H9 (cell line): ENCODE measurements around the gene FASTK. TPM values are rescaled to one million over a fixed set of nuclear protein-coding genes. Genes with fewer than 3 reads are reported as not detected.
A peak's percentile ranks its signal among the peaks of the same experiment; 100 is the strongest.

ENCODE experiments used
- DNase-seq: peaks from one replicate; pipeline ENCODE4 v3.0.0-alpha.2; 2017
- H2AFZ ChIP-seq: one replicate; pipeline ENCODE4 v1.6.1; 2013; ENCODE audit warnings: mild to moderate bottlenecking, low read length, control low read depth, moderate library complexity
- H2AK5ac ChIP-seq: 2 replicates; pipeline ENCODE4 v1.6.1; 2013; ENCODE audit warnings: low read length, control low read depth, mixed read lengths; ENCODE audit not compliant: insufficient read length
- H2BK120ac ChIP-seq: one replicate; pipeline ENCODE4 v1.6.1; 2013; ENCODE audit warnings: low read depth, mild to moderate bottlenecking, low read length, control low read depth, inconsistent platforms; ENCODE audit not compliant: poor library complexity, severe bottlenecking
- H2BK12ac ChIP-seq: 2 replicates; pipeline ENCODE4 v1.6.1; 2013; ENCODE audit warnings: low read length, control low read depth, mixed read lengths, low read depth; ENCODE audit not compliant: insufficient read length
- H2BK15ac ChIP-seq: 2 replicates; pipeline ENCODE4 v1.6.1; 2013; ENCODE audit warnings: low read depth, low read length, control low read depth
- H2BK20ac ChIP-seq: one replicate; pipeline ENCODE4 v1.6.1; 2013; ENCODE audit warnings: low read depth, mild to moderate bottlenecking, low read length, control low read depth, inconsistent platforms; ENCODE audit not compliant: poor library complexity, severe bottlenecking
- H2BK5ac ChIP-seq: 2 replicates; pipeline ENCODE4 v1.6.1; 2013; ENCODE audit warnings: low read length, control low read depth, mixed read lengths; ENCODE audit not compliant: insufficient read length
- H3K14ac ChIP-seq: 2 replicates; pipeline ENCODE4 v1.6.1; 2013; ENCODE audit warnings: low read length, control low read depth; ENCODE audit not compliant: insufficient read depth
- H3K18ac ChIP-seq: 2 replicates; pipeline ENCODE4 v1.6.1; 2013; ENCODE audit warnings: low read depth, mild to moderate bottlenecking, mixed read lengths, low read length, control low read depth; ENCODE audit not compliant: insufficient read length
- H3K23ac ChIP-seq: 2 replicates; pipeline ENCODE4 v1.6.1; 2013; ENCODE audit warnings: low read length, control low read depth, mixed read lengths, low read depth; ENCODE audit not compliant: insufficient read length
- H3K23me2 ChIP-seq: 2 replicates; pipeline ENCODE4 v1.6.1; 2013; ENCODE audit warnings: low read depth, mild to moderate bottlenecking, mixed read lengths, low read length, control low read depth; ENCODE audit not compliant: insufficient read length, poor library complexity, severe bottlenecking
- H3K27ac ChIP-seq: 2 replicates; pipeline ENCODE4 v1.5.1; 2013; ENCODE audit warnings: low read length, control low read depth, mixed read lengths, low read depth; ENCODE audit not compliant: insufficient read length
- H3K27me3 ChIP-seq: 2 replicates; pipeline ENCODE4 v1.6.1; 2013; ENCODE audit warnings: low read length, control low read depth, inconsistent platforms; ENCODE audit not compliant: insufficient read depth
- H3K4ac ChIP-seq: 2 replicates; pipeline ENCODE4 v1.6.1; 2013; ENCODE audit warnings: low read depth, mild to moderate bottlenecking, control low read depth, inconsistent platforms, low read length, moderate library complexity
- H3K4me1 ChIP-seq: 2 replicates; pipeline ENCODE4 v1.6.1; 2013; ENCODE audit warnings: low read length, control low read depth, inconsistent platforms; ENCODE audit not compliant: insufficient read depth
- H3K4me2 ChIP-seq: 2 replicates; pipeline ENCODE4 v1.6.1; 2013; ENCODE audit warnings: low read length, control low read depth, mixed read lengths; ENCODE audit not compliant: insufficient read length, insufficient read depth
- H3K56ac ChIP-seq: 2 replicates; pipeline ENCODE4 v1.6.1; 2013; ENCODE audit warnings: low read depth, mild to moderate bottlenecking, mixed read lengths, low read length, control low read depth; ENCODE audit not compliant: insufficient read length
- H3K79me1 ChIP-seq: 2 replicates; pipeline ENCODE4 v1.6.1; 2013; ENCODE audit warnings: low read depth, mild to moderate bottlenecking, moderate library complexity, low read length, control low read depth, inconsistent platforms; ENCODE audit not compliant: insufficient read depth, poor library complexity, severe bottlenecking
- H3K79me2 ChIP-seq: 2 replicates; pipeline ENCODE4 v1.6.1; 2013; ENCODE audit warnings: low read length, control low read depth, inconsistent platforms; ENCODE audit not compliant: insufficient read depth
- H3K9ac ChIP-seq: 2 replicates; pipeline ENCODE4 v1.6.1; 2013; ENCODE audit warnings: low read length, control low read depth, mixed read lengths; ENCODE audit not compliant: insufficient read length; ENCODE audit errors: extremely low read depth
- H3K9me3 ChIP-seq: one replicate; pipeline ENCODE4 v1.6.1; 2013; ENCODE audit warnings: low read depth, low read length, inconsistent platforms; ENCODE audit not compliant: control insufficient read depth
- H3T11ph ChIP-seq: one replicate; pipeline ENCODE4 v1.6.1; 2013; ENCODE audit warnings: mild to moderate bottlenecking, low read length, control low read depth, inconsistent platforms
- H4K20me1 ChIP-seq: one replicate; pipeline ENCODE4 v1.6.1; 2013; ENCODE audit not compliant: control insufficient read depth, insufficient read length, insufficient read depth
- H4K5ac ChIP-seq: 2 replicates; pipeline ENCODE4 v1.6.1; 2013; ENCODE audit warnings: low read depth, mild to moderate bottlenecking, mixed read lengths, low read length, control low read depth; ENCODE audit not compliant: insufficient read length
- H4K8ac ChIP-seq: replicated peaks from 2 replicates; pipeline ENCODE4 v1.6.1; 2013; ENCODE audit warnings: low read length, control low read depth, mixed read lengths, low read depth; ENCODE audit not compliant: insufficient read length
- H4K91ac ChIP-seq: 2 replicates; pipeline ENCODE4 v1.6.1; 2013; ENCODE audit warnings: low read depth, mild to moderate bottlenecking, moderate library complexity, mixed read lengths, low read length, control low read depth; ENCODE audit not compliant: insufficient read length
- H3K27ac Mint-ChIP-seq, 3 experiments: 2 replicates in 2 of 3; 3 replicates in 1 of 3; pipeline ENCODE4 v1.8.0; 2020 to 2021; ENCODE audit warnings: mixed read lengths in 3 of 3, mild to moderate bottlenecking in 1 of 3, moderate library complexity in 1 of 3
- H3K27me3 Mint-ChIP-seq: 2 replicates; pipeline ENCODE4 v1.8.0; 2021; ENCODE audit warnings: low read depth, mild to moderate bottlenecking, moderate library complexity, mixed read lengths
- H3K36me3 Mint-ChIP-seq, 3 experiments: 2 replicates in 2 of 3; 3 replicates in 1 of 3; pipeline ENCODE4 v1.8.0; 2020 to 2021; ENCODE audit warnings: low read depth in 3 of 3, mixed read lengths in 3 of 3; ENCODE audit not compliant: insufficient read depth in 1 of 3
- H3K4me1 Mint-ChIP-seq, 2 experiments: 2 replicates each; pipeline ENCODE4 v1.8.0; 2020; ENCODE audit warnings: mixed read lengths in 2 of 2
- H3K4me3 Mint-ChIP-seq, 2 experiments: 2 replicates in 1 of 2; 3 replicates in 1 of 2; pipeline ENCODE4 v1.8.0; 2020 to 2021; ENCODE audit warnings: mild to moderate bottlenecking in 2 of 2, mixed read lengths in 2 of 2, moderate library complexity in 1 of 2
- H3K9me3 Mint-ChIP-seq, 2 experiments: 2 replicates in 1 of 2; 3 replicates in 1 of 2; pipeline ENCODE4 v1.8.0; 2020; ENCODE audit warnings: mild to moderate bottlenecking in 2 of 2, mixed read lengths in 2 of 2, moderate library complexity in 1 of 2
- WGBS: extraction: QIAGEN DNeasy Blood & Tissue Kit; methylation state at CpG from one replicate; pipeline ENCODE4 v1.1.7; 2013; ENCODE audit warnings: missing lambda C conversion rate, low lambda C conversion rate, mixed read lengths; ENCODE audit not compliant: insufficient read length; ENCODE audit errors: extremely low coverage; 5-methylcytosine and 5-hydroxymethylcytosine counted together
- total RNA-seq: library from RNA; stranded (reverse); gene quantifications from 2 replicates; pipeline ENCODE4 v1.2.1, GENCODE V29; 2021
- TF ChIP-seq, protein P1 (sequence below): fragments of 200-600 bp; sonication (generic); conservative IDR thresholded peaks from 3 replicates; pipeline ENCODE4 v1.8.0; 2021; ENCODE audit warnings: antibody characterized with exemption, mild to moderate bottlenecking

Gene FASTK
- total RNA-seq, 1 experiment from 2014 or later, result 57.8 TPM

DNA sequence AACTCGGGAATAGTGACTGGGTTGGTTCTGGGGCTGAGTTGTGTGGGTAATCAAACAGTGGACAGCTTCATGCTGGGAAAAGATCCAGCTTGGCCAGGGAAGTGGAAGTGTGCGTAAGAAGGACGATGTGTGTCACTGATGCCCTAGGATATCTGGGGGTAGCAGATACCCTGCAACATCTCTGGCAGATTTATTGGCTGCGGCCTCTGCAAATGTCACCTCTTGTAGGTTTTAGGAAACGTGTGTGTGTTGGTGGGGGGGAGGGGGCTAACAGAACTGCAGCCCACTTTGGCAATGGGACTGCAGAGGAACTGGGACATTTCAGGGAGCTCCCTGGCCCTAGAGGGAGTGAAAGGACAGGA lies 4.7 kb upstream of the FASTK start:
- no peak overlapping the region for H3T11ph ChIP-seq
- TF ChIP-seq, protein P1, sequence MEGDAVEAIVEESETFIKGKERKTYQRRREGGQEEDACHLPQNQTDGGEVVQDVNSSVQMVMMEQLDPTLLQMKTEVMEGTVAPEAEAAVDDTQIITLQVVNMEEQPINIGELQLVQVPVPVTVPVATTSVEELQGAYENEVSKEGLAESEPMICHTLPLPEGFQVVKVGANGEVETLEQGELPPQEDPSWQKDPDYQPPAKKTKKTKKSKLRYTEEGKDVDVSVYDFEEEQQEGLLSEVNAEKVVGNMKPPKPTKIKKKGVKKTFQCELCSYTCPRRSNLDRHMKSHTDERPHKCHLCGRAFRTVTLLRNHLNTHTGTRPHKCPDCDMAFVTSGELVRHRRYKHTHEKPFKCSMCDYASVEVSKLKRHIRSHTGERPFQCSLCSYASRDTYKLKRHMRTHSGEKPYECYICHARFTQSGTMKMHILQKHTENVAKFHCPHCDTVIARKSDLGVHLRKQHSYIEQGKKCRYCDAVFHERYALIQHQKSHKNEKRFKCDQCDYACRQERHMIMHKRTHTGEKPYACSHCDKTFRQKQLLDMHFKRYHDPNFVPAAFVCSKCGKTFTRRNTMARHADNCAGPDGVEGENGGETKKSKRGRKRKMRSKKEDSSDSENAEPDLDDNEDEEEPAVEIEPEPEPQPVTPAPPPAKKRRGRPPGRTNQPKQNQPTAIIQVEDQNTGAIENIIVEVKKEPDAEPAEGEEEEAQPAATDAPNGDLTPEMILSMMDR, result no peak
- no peak overlapping the region for H2BK5ac ChIP-seq
- Mint-ChIP-seq H3K27ac (peak overlapping the region in 2 of 3 experiments; percentile 48 to 63; a peak in 3 of 7 replicates), H3K9me3 (no peaks in the 10 kb centered on the region; a peak in 1 of 5 replicates), H3K36me3 (peaks cover 0 to 9% (median 2%) of the 10 kb centered on the region in 3 experiments; a peak in 4 of 7 replicates), H3K4me1 (peaks cover 35 to 43% of the 10 kb centered on the region in 2 experiments), H3K4me3 (peak overlapping the region; percentile 77 to 88), H3K27me3 (peaks cover 15% of the 10 kb centered on the region)
- peak overlapping the region; percentile 64 for H3K4me2 ChIP-seq
- peaks cover 4% of the 10 kb centered on the region for H3K79me1 ChIP-seq
- peaks cover 2% of the 10 kb centered on the region; the same call in 1 of the 2 replicates for H3K4me1 ChIP-seq
- peaks cover 2% of the 10 kb centered on the region; the same call in 1 of the 2 replicates for H3K79me2 ChIP-seq
- no peak overlapping the region for H3K27ac ChIP-seq
- no peak overlapping the region for H2BK120ac ChIP-seq
- H3K4ac ChIP-seq, result no peak overlapping the region
- no peak overlapping the region for H3K56ac ChIP-seq
- no peak overlapping the region for H2BK15ac ChIP-seq
- no peaks in the 10 kb centered on the region; the same call in 1 of the 2 replicates for H3K27me3 ChIP-seq
- no peak overlapping the region for H4K91ac ChIP-seq
- WGBS, result no CpG with 5 or more reads among the region's 5 CpGs
- no peak overlapping the region for H2BK20ac ChIP-seq
- no peak overlapping the region for H3K9ac ChIP-seq
- H3K14ac ChIP-seq, result no peak overlapping the region
- H3K23me2 ChIP-seq, result peaks cover 20% of the 10 kb centered on the region
- no peaks in the 10 kb centered on the region for H3K9me3 ChIP-seq
- H4K20me1 ChIP-seq, result no peaks in the 10 kb centered on the region
- H2BK12ac ChIP-seq, result no peak overlapping the region
- no peak overlapping the region for H4K5ac ChIP-seq
- DNase-seq, result no peak
- H3K23ac ChIP-seq, result no peak overlapping the region
- H2AFZ ChIP-seq, result no peak overlapping the region
- no peak overlapping the region for H3K18ac ChIP-seq
- H4K8ac ChIP-seq, result no peak overlapping the region
- H2AK5ac ChIP-seq, result no peak overlapping the region
